NCI-H526 (cell line): ENCODE data around the gene AMZ1.

Experiments used
- DNase-seq, 2 experiments: peaks; one replicate each; lab custom pipeline; 2025; lab: John Stamatoyannopoulos, UW

AMZ1 gene, protein sequence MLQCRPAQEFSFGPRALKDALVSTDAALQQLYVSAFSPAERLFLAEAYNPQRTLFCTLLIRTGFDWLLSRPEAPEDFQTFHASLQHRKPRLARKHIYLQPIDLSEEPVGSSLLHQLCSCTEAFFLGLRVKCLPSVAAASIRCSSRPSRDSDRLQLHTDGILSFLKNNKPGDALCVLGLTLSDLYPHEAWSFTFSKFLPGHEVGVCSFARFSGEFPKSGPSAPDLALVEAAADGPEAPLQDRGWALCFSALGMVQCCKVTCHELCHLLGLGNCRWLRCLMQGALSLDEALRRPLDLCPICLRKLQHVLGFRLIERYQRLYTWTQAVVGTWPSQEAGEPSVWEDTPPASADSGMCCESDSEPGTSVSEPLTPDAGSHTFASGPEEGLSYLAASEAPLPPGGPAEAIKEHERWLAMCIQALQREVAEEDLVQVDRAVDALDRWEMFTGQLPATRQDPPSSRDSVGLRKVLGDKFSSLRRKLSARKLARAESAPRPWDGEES

GRCh38 chr7:2687881-2688318, at the start of gene AMZ1:
AMZ1 (plus strand) TSS chr7:2688202; CDS start chr7:2700452, 12,250 bp downstream.
- DNase-seq, result no peak

DNA sequence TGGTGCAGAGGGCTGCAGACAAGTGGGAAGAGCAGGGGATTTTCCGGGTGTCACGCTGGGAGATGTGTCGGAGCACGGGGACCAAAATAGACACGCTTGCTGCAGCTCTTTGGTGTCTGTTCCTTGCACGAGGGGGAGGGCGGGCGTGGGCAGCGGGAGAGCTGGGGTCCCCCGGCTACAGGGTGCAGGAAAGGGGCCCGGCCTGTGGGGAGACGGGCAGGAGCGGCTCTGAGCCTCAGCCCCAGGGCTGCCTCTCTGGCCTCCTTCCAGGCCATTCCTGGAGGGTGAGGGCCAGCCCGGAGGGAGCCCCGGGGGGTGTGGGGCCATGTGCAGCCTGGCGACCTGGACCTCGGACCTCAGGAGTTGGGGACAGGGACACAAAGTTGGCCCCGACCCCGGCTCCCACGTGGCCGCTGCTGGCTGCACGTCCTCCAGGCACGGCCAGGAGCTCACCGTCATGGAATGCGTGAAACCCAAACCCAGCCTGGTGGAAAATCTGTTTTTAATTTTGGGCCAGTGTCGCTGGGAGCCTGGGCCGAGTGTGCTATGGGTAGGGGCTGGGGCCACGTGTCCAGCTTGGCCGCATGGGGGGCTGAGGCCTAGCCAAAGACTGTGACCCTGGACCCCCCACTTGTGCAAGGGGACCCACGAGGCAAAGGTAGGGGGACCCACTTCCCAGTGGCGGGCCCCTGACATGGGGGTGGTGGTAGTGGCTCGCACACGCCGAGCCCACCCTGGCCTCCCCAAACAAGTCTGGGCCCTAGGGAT, 49.6 kb upstream of the AMZ1 start:
- no peak for DNase-seq

GRCh38 chr7:2639181-2639681, 48.8 kb upstream of the AMZ1 start:
- no peak for DNase-seq

DNA sequence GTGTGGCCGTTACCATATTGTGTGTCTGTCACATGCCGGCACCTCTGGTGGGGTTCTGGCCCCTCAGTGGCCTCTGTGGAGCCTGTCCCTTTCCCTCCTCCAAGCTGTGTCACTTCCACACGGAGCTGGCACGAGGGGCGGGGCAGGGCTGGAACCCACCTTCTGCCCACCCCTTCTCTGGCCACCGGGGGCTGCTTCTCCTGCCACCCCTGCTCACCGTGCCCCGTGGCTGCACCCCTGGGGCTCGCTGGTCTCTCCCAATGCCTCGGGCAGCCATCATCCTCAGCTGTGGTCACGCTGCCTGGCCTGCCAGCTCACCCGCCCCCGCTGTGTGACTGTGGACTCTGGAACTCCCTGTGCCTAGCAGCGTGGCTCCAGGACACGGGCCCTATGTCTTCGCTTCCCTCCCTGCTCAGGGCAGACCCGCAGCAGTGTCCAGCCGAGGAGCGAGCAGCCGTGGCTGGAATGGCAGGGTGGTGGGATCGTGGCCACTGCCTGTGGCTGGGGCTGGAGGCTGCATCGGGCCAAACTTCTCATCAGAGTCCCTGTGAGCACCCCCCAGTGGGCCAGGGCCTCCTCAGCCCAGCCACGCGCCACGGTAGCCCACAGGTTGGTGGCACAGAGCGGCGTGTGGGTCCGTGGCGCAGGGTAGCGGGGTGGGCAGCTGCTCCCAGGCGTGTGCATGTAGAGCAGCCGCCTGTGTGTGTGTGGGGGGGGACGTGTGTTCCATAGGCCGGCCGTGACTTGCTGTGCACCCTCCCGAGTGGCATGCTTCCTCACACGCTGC, 48.1 kb upstream of the AMZ1 start:
- no peak for DNase-seq

DNA sequence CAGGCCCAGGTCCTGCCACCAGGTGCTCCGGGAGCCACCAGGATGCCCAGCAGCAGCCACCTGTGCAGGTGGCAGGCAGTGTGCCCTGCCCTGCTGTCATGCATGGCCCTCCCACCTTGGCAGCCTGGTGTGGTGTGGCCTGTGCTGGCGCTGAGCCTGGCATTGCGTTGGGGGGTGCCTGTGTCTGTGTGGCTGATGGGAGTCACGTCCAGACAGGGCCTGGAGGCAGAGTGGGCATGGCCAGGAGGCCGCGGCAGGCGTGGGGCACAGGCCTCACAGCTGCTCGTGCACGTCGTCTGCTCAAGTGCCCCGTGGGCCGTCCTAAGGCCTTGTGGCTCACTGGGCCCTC, 47.5 kb upstream of the AMZ1 start:
- no peak for DNase-seq

- no peak for DNase-seq
These were observed 47.1 kb upstream of the AMZ1 start for GRCh38 chr7:2640846-2641316.

DNA sequence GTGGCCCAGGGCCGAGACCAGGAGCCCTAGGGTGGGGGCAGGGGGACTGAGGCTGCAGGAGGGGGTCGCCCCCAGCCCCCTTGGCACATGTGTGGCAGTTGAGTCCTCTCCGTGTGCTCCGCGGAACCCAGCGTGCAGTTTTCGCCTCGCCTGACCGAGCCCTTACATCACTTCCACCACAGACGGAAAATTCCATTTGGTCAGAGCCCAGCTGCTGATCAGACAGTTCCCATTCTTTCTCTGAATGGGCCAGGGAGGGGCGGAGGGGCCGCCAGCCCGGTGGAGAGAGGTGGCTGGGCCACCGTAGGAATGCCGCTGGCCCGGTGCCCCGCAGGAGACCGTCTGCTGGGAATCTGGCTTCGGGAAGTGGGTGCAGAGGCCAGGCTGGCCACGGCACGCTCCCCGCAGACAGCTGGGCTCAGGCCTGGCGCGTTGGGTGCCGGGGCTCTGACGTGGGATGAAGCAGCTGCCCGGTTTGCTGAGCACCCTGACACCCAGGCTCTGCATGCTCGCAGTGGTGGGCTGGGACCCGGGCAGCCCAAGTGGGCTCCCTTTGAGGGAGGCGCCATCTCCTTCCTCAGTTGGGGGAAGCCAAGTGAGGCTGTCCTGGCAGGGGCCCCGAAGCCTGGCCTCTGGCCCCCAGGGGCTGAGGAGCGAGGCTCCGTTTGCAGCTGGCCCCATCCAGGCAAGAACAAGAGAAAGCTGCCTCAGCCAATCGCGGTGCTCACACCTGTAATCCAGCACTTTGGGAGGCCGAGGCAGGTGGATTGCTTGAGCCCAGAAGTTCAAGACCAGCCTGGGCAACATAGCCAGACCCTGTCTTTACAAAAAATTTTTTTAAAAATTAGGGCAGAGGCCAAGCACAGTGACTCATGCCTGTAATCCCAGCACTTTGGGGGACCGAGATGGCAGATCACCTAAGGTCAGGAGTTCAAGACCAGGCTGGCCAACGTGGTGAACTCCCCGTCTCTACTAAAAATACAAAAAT, 46.3 kb upstream of the AMZ1 start:
- no peak for DNase-seq

DNA sequence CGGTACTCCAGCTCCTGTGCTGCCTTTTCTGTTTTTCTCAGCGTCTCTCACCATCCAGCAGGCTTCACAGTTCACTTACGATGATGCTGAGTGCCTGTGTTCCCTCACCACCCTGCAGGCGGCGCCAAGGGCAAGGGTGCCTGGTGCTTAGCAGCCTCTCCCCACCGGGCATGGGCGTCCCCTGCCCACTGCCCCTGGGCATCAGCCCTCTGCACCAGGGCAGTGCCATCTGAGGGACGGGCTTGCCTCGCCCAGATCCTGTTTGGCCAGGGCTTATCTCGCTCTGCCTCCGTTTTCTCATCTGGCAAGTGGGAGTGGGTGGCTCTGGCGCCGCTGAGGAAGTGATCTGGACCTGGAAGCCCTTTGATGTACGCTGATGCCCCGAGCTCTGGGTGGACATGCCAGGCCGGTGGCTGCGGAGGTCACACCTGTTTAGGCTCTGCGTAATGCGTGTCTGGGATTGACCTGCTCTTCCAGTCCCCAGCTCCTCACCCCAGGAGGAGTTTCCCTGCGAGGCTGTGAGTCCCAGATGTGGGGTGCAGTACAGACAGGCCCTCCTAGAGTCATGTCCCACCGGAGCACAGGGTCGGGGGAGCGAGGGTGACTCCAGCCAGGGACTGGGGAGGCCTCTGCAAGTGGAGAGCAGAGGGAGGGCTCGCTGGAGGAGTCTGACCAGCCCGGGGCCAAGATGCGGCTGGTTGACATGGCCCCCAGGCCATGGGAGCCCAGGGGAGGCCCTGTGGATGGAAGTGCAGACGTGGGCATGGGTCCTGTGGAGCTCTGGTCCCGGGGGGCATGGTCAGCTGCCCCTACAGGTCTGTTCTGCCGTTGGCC, 44.4 kb upstream of the AMZ1 start:
- no peak for DNase-seq

DNA sequence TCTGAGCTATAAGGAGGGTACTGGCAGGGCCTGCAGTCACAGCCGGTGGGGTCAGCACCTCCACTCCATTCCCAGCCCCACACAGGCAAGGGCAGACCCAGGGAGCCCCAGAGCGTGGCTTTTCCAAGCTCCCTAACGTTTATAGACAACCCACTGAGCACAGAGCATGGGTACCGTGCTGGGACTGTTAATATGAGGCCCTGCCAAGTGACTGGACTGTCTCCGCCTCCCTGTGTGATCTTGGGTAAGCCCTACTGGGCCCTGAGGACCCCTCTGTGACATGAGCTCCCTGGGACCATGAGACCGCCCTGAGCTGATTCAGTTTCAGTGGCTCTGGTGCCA, 43.8 kb upstream of the AMZ1 start:
- DNase-seq, result no peak

DNA sequence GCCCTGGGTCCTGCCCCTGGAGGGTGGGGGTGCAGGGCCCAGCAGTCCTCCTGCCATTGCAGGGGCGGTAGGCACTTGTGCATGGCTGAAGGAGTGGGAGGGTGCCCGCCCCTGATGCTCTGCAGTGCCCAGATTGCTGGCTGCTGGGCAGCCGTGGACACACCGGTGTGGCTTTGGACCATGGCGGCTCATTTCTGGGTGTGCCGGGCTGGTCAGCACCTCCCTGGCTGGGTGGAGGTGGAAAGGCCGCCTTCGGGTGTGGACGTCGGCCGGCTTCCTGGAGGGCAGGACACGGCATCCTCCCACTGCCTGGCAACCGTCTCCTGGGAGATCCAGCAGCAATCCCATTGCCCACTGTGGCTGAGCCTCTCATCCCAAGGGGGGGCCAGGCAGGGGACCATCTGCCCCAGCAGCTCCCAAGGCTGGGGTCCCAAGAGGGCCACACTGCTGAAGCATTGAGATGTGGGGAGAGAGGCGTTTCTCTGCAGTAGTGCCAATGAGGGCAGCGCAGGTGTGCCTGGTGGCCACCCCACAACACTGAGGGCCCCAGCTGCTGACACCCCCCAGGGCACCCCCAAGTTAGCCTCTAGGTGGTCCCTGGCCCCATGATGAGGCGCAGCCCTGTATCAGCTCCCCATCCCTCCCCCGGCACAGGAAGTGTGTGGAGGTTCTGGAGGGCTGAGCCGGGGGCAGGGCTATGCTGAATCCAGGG, 43.3 kb upstream of the AMZ1 start:
- no peak for DNase-seq

DNA sequence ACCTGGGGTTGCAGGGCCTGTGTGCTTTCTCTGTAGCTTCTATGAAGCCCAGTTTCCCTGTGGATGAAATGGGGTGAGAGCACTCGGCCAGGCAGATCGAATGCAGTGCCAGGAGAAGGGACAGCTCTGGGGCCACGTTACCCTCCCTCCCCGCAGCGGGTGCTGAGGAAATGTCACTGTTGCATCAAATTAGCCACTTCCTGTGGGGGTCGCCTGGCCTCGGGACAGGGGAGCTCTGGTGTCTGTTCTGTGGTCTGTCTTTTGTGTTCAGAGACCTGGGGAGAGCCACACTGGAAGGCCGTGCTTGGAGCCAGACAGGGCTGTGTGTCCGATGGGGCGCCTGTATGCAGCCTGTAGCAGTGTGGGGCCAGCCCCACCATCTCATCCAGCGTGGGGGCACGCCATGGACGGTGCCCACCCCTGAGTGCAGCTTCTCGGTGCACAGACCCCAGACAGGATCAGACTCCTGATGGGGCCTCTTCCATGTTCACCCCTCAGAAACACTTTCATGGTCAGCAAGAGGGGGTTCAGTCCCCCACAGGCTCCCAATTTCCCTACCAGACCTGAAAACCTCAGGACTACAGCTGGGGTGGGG, 42.6 kb upstream of the AMZ1 start:
- no peak for DNase-seq

DNA sequence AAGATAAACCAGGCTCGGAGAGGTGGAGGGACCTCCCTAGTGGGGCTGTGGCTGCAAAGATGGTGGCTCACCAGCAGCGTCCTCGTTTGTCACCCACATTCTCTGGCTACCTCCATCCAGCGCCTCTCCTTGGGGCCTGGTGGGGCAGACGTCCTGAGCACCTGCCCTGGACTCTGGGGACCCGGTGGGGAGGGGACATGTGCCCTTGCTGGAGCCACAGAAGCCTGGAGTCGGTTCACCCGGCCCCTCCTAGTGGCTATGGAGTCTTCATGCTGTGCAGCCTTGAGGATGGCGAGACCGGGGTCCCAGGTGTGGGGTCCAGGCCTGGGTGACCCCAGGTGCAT, 41.7 kb upstream of the AMZ1 start:
- no peak for DNase-seq

- peak in 1 of 2 experiments; percentile 54 for DNase-seq
These were observed 41.1 kb upstream of the AMZ1 start for GRCh38 chr7:2646680-2647571.

DNA sequence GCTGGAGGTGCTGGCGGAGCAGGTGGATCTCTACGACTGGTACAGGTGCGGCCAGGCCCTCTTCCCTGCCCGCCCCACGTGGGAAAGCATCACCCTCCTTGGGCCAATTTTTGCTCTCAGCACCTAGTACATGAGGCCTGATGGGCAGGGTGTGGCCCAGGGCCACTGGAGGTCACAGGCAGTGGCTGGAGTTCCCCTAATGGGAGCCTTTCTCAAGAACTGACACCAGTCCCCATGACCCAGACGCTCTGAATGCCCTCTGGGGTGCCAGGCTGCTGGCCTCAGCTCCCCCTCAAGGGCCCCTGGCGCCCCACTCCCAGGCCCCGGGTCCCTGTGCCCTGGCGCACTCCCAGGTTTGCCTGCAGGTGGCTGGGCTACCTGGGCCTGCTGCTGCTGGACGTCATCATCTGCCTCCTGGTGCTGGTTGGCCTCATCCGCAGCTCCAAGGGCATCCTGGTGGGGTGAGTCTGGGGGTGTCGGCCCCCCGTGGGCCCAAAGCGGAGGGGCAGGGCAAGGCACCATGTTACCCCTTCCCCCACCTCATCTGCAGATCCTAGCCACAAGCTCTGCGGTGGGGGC, 40.3 kb upstream of the AMZ1 start:
- no peak for DNase-seq

- DNase-seq, result no peak
These were observed 38.7 kb upstream of the AMZ1 start for GRCh38 chr7:2649139-2649838.

DNA sequence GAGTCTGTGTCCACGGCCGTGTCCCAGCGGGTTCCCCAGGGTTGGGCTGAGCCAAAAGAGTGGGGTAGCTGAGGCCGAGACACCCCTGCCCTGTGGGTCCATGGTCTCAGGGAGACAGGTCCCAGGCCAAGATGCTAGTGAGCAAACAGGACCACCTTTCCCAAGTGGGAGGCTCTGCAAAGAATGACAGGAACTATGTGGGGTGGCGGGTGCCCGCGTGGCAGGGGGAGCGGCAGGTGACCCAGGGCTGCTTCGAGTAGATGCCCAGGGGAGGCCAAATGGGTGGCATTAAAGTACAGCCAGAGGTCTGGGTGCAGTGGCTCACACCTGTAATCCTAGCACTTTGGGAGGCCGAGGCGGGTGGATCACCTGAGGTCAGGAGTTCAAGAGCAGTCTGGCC, 38.0 kb upstream of the AMZ1 start:
- DNase-seq, result no peak

DNA sequence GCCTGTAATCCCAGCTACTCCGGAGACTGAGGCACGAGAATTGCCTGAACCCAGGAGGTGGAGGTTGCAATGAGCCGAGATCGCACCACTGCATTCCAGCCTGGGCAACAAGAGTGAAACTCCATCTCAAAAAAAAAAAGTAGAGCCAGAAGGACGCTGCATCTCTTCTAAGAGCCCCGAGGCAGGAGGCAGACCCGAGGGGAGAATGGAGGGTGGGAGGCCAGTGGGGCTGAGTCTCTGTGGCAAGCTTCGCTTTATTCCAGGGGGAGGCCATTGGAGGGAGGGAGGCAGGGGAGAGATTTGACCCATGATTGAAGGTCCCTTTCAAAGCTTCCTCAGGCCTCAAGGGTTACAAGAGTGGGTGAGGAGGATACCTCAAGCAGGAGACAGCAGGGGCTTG, 37.6 kb upstream of the AMZ1 start:
- no peak for DNase-seq
